ENCODE data around the gene ADARB2.
"Not testable (repeated sequence)": the region's sequence is repeated elsewhere in the genome, so short reads cannot be mapped to it uniquely, and the experiment has no call there.

The ADARB2 gene

DNA sequence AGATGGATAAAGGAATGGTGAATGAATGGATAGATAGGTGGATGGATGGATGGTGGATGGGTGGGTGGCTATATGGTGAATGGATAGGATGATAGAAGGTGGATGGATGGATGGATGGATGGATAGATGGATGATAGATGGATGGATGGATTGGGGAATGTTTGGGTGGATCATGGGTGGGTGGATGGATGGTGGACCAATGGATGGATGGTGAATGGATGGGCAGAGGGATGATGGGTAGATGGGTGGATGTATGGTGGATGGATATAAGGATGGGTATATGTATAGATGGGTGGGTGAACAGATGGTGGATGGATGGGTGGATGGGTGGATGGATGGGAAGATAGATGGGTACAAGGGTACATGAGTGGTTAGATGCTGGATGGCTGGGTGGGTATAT is 322.4 kb downstream of the ADARB2 start:
- DNase-seq: no peak

GRCh38 chr10:1414346-1414745 is 323.0 kb downstream of the ADARB2 start:
- DNase-seq: not testable (repeated sequence)

DNA sequence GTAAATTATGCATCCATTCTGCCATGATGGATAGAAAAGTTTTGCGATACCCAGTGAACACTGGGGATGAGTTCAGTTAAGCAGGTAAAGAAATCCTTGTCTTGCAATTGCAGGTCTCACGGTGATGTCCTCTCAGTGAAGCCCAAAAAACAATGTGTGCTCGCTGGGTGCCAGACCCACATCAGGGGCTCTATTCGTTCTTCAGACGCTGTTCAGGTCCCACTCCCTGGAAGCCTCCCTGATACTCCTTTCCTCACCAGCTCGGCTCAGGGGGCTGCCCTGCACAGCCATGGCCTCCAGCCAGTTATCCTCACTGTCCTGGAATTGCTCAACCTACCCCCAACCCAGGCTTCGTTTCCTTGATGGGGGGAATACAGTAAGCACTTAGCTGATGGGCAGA is 323.5 kb downstream of the ADARB2 start:
- no peak for DNase-seq

GRCh38 chr10:1413256-1413655 is 324.1 kb downstream of the ADARB2 start:
- DNase-seq: no peak

DNA sequence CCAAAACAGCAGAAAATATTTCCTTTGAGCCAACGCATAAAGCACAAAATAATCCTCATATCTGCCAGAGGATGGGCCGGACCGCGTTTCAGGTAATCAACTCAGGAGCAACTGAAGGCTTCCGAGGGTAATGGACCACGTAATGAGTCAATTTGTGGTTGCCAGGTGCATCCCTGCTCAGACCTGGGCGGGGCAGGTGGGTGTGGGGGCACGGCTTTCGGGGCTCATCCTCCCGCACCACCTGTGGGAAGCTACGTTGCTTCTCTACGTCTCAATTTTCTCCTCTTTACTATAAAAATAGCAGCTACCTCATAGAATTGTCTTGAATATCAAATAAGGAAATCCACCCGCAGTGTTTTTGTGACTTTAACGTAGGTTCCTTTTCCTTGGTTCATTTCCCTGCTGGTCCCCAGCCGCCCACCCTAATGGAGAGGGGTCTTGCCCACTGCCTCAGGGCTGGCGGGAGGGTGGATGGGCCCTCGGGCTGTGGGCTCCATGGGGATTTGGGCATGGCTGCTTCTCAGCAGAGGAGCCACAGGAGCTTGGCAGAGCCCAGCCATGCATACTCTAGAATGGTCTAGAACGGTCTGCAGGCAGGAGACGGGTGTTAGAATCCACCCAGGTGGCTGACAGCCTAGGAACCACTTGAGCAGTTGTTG is 324.7 kb downstream of the ADARB2 start:
- no peak for DNase-seq

DNA sequence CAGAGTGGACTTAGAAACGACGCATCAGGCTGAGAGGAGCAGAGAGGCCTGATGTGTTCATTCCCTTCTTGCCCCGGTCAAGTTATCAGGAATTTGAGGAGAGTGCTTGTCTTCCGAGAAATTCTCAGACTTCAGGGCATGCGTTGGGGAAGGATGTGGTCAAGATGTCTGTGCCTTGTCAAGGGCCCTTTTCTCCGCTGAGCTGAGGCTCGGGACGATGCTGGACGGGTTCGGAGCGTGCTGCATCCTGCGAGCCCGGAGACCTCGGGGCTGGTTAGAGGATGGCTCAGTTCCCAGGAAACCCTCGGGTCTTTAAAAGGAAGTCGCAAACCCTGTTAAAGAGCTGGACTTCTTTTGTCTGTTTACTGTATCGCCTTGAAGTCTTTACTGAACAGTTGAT is 325.4 kb downstream of the ADARB2 start:
- DNase-seq: no peak

- no peak for DNase-seq
Observed at GRCh38 chr10:1411451-1411850, 325.9 kb downstream of the ADARB2 start.

DNA sequence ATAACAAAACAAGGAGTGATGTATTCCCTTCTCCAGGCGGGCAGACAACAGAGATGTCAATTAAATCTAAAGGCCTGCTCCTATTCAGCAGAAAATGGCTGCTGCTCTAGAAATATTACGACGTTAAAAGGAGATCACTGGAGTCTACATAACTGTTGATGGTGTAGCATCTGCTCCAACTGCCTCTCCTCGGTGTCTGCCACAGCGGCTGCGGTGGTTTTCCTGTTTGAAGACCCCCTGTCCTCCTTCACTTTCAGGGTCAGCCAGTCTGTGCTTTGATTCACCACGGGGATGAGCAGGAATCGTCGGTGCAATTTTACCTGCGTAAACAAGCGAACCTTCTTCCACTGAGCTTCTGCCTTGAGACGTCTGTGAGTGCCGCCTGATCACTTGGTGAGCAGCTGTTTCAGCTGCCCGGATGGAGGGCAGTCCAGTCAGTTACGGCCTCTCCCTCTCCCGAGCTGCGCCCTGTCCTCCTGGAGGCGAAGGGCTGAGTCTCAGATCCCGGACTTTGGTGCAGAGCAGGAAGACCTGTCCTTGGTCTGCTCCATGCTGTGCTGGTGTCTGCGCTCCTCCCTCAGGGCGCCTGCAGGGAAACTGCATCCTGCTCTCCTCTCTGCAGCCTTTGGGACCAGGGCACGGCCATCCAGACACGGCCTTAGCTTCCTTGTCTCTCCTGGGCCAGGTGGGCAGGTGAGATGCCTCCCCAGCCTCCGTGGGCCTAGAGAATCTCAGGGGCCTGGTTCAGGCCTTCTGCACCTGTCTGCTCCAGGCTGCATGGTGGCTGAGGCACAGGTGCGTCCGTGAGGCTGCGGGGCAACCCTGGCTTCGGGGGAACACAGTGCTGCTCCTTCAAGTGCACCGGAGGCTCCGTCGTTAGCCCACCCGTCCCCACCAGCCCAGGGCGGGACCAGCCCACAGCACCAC is 326.6 kb downstream of the ADARB2 start:
- DNase-seq: no peak

GRCh38 chr10:1410032-1410431 is 327.3 kb downstream of the ADARB2 start:
- DNase-seq: no peak

DNA sequence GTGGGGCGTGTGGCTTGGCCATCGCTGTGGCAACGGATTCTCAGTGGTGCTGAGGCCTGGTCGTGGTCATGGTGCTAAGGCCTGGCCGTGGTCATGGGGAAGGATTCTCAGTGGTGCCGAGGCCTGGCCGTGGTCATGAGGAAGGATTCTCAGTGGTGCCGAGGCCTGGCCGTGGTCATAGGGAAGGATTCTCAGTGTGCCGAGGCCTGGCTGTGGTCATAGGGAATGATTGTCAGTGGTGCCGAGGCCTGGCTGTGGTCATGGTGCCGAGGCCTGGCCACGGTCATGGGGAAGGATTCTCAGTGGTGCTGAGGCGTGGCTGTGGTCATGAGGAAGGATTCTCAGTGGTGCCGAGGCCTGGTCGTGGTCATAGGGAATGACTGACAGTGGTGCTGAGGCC is 327.9 kb downstream of the ADARB2 start:
- DNase-seq: no peak

DNA sequence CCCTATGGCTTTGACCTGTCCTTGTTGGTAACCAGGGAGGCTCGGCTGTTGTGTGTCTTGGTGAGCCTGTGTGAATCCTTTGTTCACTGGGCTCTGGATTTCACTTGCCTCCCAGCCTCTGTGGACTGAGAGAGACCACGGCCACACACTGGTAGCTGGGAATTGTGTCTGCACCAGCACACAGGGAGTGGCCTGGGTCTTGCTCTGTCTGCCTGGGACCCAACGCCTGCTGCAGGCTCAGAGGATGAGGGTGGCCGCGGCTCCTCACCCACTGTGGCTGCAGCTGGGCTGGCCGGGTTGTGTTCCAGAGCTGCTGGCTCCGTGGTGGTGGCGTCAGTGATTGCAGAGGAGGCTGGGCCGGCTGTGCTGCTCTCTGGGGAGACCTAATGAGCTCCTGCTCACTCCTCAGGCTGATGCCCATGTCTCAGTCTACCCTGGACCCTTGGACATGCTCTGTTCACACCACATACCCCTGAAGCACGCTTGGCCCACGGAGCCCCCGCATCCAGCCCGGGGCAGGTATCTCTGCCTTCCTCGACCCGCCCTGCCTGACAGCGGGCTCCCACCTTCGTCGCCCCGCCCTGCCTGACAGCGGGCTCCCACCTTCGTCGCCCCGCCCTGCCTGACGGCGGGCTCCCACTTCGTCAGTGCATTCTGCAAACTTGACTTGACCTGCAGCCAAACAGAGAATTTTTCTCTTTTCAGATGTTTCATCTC is 328.5 kb downstream of the ADARB2 start:
- DNase-seq: no peak

DNA sequence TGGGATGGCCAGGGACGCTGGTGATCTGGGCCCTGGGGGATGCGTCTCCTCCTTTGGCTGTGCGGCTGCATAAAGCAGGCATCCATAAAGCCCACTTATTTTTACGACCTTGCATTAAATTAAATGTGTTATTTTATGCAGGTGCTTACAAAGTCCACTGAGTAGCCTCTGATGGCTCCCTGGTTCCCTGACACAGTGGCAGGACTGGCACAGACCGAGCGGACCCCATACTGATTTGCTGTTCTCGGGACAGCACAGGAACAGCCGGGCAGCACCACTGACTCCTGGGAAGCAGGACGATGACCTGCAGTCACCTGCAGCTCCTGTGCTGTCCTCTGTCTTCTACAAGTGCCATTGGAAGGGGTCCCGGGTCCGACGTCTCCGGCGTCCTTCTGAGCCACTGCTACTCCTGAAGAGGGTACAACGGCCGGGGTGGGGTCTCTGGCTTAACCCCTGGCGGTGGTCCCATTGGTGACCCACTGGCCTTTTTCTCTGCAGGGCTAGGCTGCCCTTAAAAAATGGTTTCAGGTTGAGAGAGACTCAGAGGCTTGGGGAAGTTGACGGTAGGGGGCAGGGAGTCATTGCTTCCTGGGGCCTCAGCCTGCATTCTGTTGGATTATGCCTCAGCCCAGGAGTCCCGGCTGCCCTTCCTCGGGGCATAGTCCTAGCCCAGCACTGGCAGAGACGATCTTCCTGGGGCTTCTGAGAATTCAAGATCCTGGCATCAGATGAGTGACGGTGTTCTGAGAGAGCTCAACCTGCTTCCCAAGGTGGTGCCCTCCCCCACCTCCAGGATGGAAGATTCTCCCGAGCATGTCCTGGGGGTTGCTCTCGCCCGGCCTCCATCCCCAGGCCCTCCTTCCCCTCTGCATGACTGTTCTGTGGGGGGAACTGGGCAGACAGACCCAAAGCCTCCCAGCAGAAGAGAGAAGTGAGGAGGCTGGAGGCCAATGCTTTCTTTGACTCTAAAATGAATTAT is 330.1 kb downstream of the ADARB2 start:
- DNase-seq: no peak

DNA sequence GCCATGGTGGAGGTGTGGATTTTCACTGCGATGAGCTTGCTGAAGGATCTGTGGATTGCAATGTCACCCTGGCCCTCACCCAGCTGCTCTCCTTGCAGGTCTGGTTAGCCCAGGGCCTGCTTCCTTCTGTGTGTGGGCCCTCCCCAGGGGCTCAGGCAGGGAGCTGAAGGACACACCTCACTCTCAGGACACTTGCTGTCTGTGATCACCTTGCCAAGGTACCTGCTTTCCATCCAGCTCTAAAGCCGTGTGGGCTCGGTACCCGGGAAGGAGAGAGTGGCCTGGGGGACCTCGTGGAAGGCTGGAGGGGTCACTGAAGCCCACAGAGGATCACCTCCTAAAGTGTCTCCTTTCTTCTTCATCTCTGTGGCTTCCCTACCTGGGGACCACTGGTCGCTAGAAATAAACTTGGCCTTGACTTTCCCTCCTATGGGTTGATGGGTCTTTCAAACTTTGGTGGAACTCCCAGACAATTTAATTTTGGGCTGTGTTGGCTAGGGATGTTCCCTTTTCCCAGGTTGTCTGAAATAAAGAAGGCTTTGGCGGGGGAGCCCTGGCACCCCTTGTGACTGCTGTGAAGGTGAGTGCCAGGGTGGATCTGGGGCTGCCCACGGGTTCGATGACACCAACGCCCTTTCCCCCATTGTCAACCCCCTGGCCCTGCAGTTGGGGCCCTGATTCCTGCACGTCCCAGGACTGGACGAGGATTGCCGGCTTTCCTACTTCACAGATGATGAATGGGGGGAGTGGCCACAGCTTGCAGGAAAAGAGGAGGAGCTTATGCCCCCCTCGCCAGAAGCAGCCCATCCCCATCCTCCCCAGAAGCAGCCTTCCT is 331.0 kb downstream of the ADARB2 start:
- no peak for DNase-seq

DNA sequence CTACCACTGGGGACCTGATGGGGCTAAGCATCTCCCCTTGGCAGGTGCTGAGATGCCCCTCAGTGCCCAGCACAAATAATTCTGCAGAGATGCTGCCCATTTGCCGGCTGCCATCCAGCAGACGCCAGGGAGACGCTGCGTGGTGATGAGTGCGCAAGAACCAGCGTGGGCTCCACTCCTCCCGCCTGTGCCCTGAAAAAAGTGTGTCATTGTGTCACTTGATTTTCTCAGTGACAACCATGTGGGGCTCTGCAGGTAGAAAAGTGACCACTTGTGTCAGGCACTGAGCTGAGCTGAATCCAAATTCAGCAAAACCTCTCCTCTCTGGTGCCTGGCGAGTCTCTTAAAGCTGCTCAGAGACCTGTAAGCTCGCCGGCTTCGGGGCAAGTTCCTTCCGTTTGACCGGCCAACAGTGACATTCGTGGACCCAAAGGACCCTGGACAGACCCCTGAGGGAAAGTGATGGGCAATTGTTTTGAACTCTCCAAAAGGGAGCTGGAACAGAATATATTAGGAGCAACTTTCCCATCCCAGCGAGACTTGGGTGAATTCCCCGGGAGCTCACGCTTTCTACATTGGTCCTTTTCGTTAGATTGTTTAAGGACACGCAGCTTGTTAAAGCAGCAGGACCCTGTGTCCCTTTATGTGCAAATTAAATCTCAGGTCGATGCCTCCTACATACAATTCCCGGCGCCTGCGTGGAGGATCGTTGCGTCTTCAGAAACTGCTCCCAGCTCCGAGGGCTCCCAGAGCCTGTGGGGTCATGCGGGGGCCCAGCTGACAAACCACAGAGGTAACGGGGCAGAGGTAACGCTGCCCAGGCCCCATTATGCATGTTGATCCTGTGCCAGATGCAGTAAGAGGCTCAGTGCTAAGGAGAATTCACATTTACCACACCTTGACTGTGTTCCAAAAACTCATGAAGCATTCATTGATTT is 332.7 kb downstream of the ADARB2 start:
- DNase-seq: no peak

DNA sequence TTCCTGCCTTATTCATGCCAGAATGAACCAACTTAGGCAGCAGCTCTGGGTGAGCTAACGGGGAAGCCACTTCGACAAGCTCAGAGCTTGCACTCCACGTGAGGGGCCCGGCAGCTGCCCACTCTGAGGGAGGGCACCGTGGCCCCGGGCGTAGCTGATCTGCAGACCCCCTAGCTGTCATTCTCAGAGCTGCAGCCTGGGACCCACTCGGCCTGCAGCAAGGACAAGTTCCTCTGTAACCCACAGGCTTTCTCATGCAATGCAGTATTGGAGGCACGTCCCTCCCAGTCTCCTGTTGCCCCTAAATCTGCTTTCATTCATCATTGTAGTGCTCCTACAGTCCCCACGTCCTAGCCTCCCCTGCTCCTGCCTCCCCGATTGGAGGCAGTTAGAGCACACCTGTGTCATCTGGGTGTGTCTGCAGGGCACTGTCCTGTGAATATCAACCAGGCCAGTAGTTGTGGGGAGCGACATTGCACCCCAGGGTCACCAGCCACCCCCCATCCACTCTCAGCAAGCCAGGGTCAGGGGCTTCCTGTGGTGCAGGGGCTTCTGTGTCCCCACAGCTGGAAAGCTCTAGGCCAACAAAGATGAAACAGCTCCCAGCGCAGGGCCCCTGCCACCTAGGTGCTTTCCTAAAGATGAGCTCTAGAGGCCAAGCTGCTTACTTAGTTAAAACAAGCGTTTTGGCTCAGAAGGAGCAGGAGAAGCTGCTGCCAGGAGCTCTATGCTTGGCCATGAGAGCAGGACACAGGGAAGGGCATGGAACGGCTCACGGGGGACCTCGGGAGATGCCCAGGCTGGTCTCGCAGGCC is 333.6 kb downstream of the ADARB2 start:
- no peak for DNase-seq

DNA sequence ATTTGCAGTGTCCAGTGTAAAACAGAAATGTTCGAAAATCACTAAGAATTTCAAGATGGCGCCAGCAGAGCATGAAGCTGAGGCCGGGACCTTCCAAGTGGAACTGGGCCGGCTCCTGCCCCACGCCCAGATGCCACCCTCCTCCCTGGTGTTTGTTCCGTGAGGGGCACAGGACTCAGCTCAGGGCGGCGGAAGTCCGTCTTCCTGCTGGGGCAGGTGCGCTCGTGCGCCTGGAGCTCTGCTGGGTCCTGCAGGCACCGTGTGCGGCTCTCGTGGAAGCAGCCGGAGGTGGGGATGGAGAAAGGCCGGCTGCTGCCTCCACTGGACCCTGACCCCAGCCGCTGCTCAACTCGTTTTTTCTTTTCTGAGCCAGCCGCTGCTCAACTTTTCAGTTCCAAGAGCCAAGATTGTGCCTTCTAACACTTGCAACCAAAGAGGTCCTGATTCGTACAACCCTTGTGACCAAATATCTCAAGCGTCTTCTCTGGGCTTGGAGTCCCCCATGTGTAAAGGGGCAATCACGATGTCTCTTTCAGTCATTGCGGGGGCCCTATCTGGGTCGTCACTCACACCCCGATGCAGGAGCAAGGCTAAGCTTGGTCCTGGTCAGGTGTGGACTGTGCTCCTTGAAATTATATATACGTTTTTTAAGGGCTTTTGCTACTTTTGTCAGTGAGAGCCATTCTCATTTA is 334.4 kb downstream of the ADARB2 start:
- DNase-seq: no peak

GRCh38 chr10:1402016-1402770 is 335.1 kb downstream of the ADARB2 start:
- DNase-seq: no peak
